ENCODE results near the gene ATP2C2. TPM values are rescaled to one million over a fixed set of nuclear protein-coding genes. Genes with fewer than 3 reads are reported as not detected.

The ATP2C2 gene
- total RNA-seq, 6 donors from 2014 or later = 36.6 to 153 (median 61.5) TPM

GRCh38 chr16:84322749-84323148 lies 45.6 kb upstream of the ATP2C2 start:
- TF ChIP-seq POLR2AphosphoS5 (IDR thresholded peaks at IDR 0.05) = no peak
- no peak for TF ChIP-seq POLR2A (IDR thresholded peaks at IDR 0.05)
- TF ChIP-seq EP300 (IDR thresholded peaks at IDR 0.05) = no peak
- no peak for TF ChIP-seq CTCF (IDR thresholded peaks at IDR 0.05)
- no peaks in the 10 kb centered on the region for H3K27me3 ChIP-seq
- peaks cover 0 to 14% (median under 1%) of the 10 kb centered on the region in 4 donors for H3K36me3 ChIP-seq
- H3K27ac ChIP-seq = no peak overlapping the region
- DNase-seq (no peak), ATAC-seq (ENCODE audit: low FRiP score in 2 of 2) (no peak)
- H3K9me3 ChIP-seq = peaks cover 0 to 3% (median 0%) of the 10 kb centered on the region in 4 donors
- H3K4me1 ChIP-seq = no peaks in the 10 kb centered on the region
- no peak overlapping the region for H3K4me3 ChIP-seq
- 70 to 71% methylated on average over 4 of the region's 4 CpGs for WGBS, 2 donors

- Histone ChIP-seq H3K27me3 (no peaks in the 10 kb centered on the region), H3K27ac (no peak overlapping the region), H3K36me3 (peaks cover 0 to 20% (median 4%) of the 10 kb centered on the region in 4 donors), H3K9me3 (no peaks in the 10 kb centered on the region), H3K4me3 (no peak overlapping the region), H3K4me1 (no peaks in the 10 kb centered on the region)
- 70 to 87% methylated on average over 6 to 7 of the region's 7 CpGs for WGBS, 2 donors
- DNase-seq (no peak), ATAC-seq (ENCODE audit: low FRiP score in 2 of 2) (no peak)
- TF ChIP-seq POLR2AphosphoS5 (IDR thresholded peaks at IDR 0.05) (no peak), EP300 (IDR thresholded peaks at IDR 0.05) (no peak), POLR2A (IDR thresholded peaks at IDR 0.05) (no peak), CTCF (IDR thresholded peaks at IDR 0.05) (no peak)
These were observed 44.7 kb upstream of the ATP2C2 start for GRCh38 chr16:84323606-84324005.

GRCh38 chr16:84324434-84325262 lies 43.7 kb upstream of the ATP2C2 start:
- ATAC-seq (ENCODE audit: low FRiP score in 2 of 2) = no peak
- WGBS, 2 donors = 46 to 48% methylated on average over 2 of the region's 2 CpGs

GRCh38 chr16:84326545-84326944 lies 41.8 kb upstream of the ATP2C2 start:
- 70 to 93% methylated on average over 2 of the region's 2 CpGs for WGBS, 2 donors
- DNase-seq (no peak), ATAC-seq (ENCODE audit: low FRiP score in 2 of 2) (no peak)
- Histone ChIP-seq H3K27ac (no peak overlapping the region), H3K9me3 (no peaks in the 10 kb centered on the region), H3K4me3 (no peak overlapping the region), H3K36me3 (peaks cover 0 to 20% (median 8%) of the 10 kb centered on the region in 4 donors), H3K27me3 (no peaks in the 10 kb centered on the region), H3K4me1 (no peaks in the 10 kb centered on the region)
- TF ChIP-seq EP300 (IDR thresholded peaks at IDR 0.05) = no peak
- TF ChIP-seq POLR2A (IDR thresholded peaks at IDR 0.05) = no peak
- no peak for TF ChIP-seq CTCF (IDR thresholded peaks at IDR 0.05)
- no peak for TF ChIP-seq POLR2AphosphoS5 (IDR thresholded peaks at IDR 0.05)

More at GRCh38 chr16:84324434-84325262, 43.7 kb upstream of the ATP2C2 start:
- TF ChIP-seq POLR2A (IDR thresholded peaks at IDR 0.05) (no peak), POLR2AphosphoS5 (IDR thresholded peaks at IDR 0.05) (no peak), EP300 (IDR thresholded peaks at IDR 0.05) (no peak), CTCF (IDR thresholded peaks at IDR 0.05) (no peak)
- Histone ChIP-seq H3K4me1 (no peaks in the 10 kb centered on the region), H3K27ac (no peak overlapping the region), H3K27me3 (no peaks in the 10 kb centered on the region), H3K4me3 (no peak overlapping the region), H3K36me3 (peaks cover 0 to 20% (median 8%) of the 10 kb centered on the region in 4 donors), H3K9me3 (no peaks in the 10 kb centered on the region)
- no peak for DNase-seq
